ENCODE results near the gene CRX.
"Not testable (repeated sequence)": the region's sequence is repeated elsewhere in the genome, so short reads cannot be mapped to it uniquely, and the experiment has no call there.

Gene CRX

DNA sequence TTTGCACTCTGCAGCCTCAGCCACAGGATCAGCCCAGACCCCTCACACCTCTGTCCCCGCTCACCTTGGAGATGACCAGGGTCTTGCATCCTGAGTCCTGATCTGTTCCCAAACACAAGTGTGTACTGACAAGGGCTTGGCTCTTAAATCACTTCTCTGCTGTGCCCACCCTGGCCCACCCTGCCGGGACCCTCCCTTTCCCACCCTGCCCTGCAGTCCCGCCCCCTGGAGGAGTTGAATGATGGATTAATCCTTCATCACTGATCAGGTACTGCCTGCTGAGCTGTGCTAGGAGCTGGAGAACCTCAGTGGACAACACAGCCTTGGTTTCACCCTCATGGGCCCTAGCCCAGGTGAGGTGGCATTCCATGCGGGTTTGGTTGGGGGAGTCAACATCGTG is 17.3 kb upstream of the CRX start, which contains the start of gene TPRX1:
Gene TPRX1 (minus strand): TSS at position 101 of the 400 bp plus-strand sequence. CDS start 12 bp downstream, at position 89.
- DNase-seq: not testable (repeated sequence)

DNA sequence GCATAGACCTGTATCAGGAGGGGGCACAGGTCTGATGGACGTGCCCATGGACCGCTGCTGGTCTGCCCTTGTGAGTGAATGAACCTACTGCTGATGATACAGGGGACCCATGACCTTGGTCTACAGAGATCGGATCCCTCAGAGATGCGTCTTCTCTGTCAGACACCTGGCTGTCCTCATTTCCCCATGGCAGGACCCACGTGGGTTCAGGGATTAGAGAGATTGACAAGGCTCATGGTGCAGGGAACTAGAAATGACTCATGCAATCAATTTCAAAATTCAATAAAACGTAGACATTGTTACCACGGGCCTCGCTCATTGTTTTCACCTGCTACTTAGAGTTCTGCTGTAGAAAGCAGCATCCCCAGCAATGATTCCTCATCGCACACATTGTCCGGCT is 16.4 kb upstream of the CRX start:
- no peak for DNase-seq

DNA sequence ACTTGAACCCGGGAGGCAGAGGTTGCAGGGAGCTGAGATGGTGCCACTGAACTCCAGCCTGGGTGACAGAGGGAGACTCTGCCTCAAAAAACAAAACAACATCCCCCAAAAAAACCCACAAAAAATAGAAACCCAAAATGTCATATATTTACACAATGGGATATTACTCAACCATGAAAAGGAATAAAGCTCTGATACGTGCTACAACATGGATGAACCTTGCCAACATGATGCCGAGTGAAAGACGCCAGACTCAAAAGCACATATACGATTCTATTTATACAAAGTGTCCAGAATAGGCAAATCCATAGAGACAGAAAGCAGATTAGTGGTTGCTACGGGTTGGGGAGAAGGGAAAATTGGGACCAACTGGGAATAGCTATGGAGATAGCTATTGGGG is 15.3 kb upstream of the CRX start:
- no peak for DNase-seq

DNA sequence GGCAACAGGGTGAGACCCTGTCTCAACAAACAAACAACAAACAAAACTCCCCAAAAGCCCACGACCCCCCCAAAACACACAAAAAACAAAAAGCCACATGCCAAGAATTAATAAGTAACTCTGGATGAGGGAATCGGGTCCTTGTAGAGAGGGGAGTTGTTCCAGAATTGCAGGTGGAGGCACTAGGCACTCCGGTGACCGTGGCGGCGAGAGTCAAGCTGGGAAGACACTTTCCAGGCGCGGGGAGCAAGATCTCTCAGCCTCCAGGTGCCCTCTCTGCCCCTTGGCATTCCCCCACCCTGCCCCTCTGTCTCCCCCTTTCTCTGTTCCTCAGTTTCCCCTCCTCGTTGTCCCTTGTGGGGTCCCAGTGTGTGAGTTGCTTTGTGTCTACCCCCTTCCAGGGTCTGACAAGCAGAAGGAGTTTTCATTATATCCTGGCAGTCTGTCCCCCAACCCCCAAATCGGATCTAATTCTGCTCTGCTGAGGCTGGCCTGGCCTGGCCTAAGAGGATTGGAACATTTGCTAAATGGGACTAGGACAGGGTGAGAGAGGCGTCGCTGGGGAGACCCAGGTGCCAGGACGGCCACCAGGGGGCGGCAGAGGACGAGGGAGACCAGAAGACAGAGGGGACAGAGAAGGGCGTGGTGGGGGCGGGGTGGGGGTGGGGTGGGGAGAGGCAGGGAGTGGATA is 8.3 kb upstream of the CRX start:
- DNase-seq: peak; percentile 75

DNA sequence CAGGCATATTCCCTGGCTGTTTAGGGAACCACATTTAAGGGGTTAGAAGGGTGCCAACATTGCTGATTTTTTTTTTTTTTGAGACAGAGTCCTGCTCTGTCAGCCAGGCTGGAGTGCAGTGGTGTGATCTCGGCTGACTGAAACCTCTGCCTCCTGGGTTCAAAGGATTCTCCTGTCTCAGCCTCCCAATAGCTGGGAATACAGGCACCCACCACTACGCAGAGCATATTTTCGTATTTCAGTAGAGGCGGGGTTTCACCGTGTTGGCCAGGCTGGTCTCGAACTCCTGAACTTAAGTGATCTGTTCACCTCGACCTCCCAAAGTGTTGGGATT is 7.8 kb upstream of the CRX start:
- DNase-seq: no peak

DNA sequence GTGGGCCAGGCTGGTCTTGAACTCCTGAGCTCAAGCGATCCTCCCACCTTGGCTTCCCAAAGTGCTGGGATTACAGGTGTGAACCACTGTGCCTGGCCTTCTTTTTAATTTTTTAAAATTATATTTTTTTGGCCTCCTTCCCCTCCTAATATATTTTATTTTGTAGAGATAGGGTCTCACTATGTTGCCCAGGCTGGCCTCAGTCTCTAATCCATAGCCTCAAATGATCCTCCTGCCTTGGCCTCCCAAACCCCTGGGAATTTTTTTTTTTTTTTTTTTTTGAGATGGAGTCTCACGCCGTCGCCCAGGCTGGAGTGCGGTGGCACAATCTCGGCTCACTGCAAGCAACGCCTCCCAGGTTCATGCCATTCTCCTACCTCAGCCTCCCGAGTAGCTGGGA is 5.5 kb upstream of the CRX start:
- not testable (repeated sequence) for DNase-seq

DNA sequence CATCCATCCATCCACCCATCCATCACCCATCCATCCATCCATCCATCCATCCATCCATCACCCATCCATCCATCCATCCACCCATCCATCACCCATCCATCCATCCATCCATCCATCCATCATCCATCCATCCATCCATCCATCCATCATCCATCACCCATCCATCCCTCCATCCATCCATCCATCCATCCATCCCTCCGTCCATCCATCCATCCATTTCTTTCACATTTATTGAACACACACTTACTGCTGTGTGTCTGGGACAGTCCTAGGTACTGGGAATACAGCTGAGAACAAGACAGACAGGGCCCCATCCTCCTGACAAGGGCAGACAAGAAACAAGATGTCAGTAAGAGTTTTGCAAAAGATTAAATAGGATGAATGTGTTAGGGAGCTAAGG is 3.5 kb upstream of the CRX start:
- not testable (repeated sequence) for DNase-seq

DNA sequence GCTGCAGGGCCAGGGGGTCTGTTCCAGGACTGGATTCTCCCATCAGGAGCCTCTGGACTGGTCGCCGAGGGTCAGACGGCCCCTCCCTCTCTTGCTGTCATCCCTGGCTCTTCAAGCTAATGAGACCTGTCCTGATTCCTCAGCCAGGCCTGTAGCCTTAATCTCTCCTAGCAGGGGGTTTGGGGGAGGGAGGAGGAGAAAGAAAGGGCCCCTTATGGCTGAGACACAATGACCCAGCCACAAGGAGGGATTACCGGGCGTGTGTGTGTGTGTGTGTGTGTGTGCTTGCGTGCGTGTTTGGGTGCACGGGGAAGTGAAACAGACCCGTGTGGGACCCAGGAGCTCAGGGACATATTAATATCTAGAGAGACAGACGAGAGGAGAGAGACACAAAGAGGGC is 1.9 kb upstream of the CRX start:
- DNase-seq: no peak

DNA sequence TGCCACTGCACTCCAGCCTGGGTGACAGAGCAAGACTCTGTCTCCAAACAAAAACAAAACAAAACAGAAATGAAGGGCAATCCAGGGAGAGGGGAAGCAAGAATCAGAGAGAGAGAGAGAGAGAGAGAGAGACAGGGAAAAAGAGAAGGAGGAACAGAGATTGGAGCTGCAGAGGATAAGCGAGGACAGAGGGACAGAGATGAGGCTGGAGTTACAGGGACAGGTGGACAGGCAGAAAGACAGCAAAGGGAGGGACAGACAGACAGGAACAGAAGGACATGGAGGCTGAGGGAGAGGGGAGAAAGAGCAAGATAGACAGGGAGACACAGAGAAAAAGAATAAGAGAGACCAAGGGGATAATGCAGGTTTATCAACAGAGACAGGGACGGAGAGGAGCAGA is 1.3 kb upstream of the CRX start:
- no peak for DNase-seq

DNA sequence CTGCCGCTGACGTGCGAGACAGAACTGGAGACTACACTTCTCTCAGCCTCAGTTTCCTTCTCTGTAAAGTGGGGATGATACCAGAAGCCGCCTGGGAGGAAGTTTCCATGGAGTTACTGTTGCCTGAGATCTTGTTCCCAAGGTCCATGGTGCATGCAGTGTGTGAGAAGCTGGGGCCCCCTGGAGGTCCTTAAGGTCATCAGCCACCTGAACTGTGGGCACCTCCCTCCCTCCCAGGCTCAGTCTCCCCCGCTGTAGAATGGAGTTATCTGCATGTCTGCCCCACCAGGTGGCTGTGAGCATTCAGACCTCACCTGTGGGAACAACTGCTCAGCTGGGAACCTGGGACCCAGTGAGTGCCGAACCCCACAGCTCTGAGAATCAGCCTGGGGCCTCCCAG is 2.7 kb downstream of the CRX start:
- no peak for DNase-seq

DNA sequence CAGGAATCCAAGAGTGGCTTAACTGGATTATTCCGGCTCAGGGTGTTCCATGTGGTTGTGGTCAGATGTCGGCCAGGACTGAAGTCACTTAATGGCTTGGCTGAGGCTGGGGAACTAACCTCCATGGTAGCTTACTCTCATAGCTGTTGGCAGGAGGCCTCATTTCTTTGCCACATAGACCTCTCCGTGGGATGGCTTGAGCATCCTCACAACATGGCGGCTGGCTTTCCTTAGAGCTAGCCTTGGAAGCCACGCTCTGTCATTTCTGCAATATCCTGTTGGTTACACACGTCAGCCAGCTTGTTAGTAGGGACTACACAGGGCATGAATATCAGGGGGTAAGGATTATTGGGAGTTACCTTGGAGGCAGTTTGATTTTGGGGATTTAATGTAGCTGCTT is 5.1 kb downstream of the CRX start:
- no peak for DNase-seq

DNA sequence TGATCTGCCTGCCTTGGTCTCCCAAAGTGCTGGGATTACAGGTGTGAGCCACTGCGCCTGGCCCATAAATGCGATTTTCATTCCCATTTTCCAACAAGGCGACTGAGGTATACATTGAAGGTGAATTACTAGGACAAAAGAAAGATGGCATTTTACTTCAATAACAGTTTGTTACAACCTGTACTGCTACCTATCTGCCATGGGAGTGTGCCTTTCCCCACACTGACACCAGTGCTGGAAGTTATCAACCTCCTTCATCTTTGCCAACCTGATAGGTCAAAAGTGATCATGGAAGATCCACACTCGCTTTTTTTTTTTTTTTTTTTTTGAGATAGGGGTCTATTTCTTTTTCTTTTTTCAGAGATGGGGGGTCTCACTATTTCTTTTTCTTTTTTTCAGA is 11.0 kb downstream of the CRX start:
- DNase-seq: no peak

DNA sequence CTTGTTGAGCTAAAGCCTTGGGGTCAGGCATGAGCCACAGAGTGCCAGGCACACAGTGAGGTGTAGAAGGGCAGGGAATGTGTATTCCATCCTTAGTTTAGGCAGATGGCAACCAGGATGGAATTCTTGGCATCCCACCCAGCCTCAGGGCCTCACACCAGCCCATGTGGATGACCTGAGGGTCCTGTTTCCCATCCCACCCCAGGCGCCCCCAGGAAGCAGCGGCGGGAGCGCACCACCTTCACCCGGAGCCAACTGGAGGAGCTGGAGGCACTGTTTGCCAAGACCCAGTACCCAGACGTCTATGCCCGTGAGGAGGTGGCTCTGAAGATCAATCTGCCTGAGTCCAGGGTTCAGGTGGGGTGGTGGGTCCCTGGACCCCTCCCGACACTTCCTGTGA is 14.3 kb downstream of the CRX start:
- DNase-seq: no peak

DNA sequence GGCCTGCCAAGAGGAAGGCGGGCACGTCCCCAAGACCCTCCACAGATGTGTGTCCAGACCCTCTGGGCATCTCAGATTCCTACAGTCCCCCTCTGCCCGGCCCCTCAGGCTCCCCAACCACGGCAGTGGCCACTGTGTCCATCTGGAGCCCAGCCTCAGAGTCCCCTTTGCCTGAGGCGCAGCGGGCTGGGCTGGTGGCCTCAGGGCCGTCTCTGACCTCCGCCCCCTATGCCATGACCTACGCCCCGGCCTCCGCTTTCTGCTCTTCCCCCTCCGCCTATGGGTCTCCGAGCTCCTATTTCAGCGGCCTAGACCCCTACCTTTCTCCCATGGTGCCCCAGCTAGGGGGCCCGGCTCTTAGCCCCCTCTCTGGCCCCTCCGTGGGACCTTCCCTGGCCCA is 17.7 kb downstream of the CRX start:
- no peak for DNase-seq

DNA sequence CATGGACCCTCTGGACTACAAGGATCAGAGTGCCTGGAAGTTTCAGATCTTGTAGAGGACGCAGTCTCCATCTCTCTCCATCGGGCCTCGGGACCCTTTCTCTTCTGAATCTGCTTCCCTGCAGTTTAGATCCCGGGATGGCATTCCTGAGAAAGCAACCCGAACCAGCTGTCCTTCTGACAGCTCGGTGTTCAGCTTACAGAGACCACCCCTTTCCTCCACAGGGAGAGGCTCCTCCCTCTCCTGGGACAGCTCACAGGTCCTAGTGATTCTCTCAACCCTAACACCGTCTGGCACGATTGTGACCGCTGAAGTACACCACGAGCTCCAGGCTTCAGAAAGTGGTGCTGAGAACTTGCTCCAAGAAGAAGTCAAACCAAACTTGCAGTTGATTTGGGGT is 18.2 kb downstream of the CRX start:
- no peak for DNase-seq

DNA sequence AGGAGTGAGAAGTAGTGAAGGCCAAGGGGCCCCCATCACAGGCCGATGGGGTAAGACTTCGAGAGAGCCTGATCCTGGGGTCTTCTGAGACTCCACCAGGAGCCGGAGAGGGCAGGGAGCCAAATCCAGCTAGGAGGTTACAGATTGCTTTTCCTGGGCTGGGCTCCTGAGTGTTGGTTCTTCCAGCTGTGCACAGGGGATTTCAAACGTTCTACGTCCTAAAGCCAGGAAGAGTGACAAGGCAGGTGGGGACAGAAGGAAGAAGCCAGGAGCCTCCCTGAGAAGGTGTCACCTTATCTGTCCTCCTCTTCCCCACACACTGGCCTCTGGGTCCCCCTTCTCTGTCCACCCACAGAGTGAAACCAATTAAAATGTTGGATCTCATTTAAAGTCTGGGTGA is 21.2 kb downstream of the CRX start:
- no peak for DNase-seq

DNA sequence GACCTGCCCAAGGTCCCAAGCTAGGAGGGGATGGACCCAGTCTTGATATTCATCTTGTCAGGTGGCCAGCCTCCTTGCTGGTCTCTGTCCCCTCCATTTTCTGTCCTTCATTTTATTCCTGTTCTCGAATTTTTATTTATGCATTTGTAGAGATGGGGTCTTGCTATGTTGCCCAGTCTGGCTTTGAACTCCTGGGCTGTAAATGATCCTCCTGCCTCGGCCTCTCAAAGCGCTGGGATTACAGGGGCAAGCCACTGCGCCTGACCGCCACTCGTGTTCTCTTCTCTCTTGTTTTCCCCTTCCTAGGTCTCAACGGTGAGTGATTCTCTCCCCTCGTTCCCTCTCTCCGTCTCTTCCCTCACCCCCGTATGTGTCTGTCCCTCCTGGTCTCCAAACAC is 26.7 kb downstream of the CRX start:
- no peak for DNase-seq

DNA sequence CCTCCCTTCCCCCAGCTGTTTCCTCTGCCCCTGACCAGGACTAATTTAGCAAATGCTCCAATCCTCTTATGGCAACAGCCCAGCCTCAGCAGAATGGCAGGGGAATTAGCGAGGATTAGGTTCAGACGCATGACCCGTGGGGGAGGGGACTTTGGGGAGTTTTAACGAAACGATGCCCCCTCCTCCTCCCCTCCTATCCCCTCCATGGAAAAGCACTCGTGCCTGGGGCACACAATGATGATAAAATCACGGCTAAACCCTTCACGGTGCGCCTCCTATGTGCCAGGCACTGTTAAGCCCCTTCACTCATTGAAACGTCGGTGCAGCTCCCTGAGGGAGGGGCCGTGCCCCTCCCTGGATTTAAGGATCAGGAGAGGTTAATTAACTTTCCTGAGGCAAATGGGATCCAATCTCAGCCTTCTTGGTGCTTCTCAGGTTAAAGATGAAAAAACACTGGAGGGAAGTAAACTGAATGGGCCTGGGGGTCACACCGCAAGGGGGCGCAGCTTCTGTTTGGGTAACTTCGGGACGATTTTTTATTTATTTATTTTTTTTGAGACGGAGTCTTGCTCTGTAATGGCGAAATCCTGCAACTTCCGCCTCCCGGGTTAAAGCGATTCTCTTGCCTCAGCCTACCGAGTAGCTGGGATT is 27.2 kb downstream of the CRX start:
- DNase-seq: peak; percentile 54

DNA sequence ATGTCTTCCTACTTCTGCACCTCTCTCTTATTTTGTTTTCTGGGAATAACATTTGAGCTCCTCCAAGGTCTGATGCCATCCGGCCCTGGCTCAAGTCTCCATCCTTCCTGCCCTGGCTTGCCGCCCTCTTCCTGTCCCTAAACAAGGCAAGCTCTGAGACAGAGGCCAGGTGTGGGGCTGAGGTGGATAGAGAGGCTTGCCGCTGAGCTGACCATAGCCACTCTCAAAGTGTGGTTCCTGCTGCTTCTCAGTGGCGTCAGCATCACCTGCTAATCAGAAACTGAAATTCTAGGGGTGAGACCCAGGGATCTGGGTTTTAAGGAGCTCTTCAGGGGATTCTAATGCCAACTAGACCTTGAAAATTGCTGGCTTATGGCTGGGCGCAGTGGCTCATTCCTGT is 31.3 kb downstream of the CRX start:
- DNase-seq: no peak

DNA sequence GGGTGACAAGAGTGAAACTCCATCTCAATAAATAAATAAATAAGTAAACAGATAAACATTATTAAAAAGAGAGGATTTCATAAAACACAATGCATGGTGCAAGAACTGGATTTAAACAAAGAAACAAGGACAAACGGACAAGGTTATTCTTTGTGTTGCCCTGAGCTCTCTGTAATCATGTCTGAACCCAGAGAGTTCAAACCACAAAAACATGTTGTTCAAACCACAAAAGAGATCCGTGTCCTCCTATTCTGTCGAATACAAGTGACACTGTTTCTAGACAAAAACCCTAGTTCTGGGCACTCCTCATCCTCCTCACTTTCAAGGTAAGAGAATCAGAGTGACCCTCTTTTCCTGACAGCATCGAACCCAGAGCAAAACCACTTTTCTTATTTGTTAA is 32.7 kb downstream of the CRX start:
- no peak for DNase-seq

DNA sequence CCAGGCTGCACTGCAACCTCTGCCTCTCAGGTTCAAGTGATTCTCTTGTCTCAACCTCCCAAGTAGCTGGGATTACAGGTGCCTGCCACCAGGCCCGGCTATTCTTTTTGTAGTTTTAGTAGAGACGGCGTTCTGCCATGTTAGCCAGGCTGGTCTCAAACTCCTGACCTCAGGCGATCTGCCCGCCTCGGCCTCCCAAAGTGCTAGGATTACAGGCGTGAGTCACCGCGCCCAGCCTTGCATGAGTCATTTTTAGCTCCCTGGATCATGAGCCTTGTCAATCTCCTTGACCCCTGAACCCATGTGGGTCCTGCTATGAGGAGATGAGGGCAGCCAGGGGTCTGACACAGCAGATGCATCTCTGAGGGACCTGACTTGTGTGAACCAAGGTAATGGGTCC is 36.5 kb downstream of the CRX start:
- not testable (repeated sequence) for DNase-seq

DNA sequence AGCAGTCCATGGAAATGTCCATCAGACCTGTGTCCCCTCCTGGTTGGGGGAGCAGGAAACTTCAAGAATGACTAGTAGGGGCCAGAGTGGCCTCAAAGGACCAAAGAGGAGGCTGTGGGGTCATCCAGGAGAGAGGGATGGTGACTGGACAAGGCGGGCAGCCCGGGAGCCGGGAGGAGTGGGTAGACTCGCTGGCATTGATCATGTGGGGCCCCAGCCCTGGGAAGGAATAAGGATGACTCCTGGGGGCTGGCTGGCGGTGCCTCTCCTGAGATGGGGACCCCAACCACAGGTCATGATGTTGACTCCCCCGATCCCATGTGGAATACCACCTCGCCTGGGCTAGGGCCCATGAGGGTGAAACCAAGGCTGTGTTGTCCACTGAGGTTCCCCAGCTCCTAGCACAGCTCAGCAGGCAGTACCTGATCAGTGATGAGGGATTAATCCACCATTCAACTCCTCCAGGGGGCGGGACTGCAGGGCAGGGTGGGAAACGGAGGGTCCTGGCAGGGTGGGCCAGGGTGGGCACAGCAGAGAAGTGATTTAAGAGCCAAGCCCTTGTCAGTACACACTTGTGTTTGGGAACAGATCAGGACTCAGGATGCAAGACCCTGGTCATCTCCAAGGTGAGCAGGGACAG is 37.0 kb downstream of the CRX start, which contains the start of gene TPRX2:
Gene TPRX2 (plus strand): TSS at position 590 of the 640 bp plus-strand sequence. CDS start 12 bp downstream, at position 602.
- DNase-seq: not testable (repeated sequence)

DNA sequence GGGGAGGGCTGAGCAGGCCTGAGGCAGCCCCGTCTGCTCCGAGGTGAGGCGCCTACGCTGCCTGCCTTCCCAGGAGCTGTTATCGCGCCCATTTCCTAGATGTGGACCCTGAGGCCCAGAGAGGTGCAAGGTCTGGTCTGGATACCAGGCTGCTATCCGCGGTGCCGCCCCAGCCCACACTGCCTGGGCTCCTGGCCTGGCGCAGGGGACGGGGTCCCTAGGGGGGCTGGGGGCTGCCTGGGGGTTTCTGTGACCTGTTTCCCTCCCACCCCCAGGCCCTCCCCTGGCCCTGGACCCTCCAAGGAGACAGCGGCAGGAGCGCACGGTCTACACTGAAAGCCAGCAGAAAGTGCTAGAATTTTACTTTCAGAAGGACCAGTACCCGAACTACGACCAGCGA is 38.1 kb downstream of the CRX start:
- DNase-seq: not testable (repeated sequence)

DNA sequence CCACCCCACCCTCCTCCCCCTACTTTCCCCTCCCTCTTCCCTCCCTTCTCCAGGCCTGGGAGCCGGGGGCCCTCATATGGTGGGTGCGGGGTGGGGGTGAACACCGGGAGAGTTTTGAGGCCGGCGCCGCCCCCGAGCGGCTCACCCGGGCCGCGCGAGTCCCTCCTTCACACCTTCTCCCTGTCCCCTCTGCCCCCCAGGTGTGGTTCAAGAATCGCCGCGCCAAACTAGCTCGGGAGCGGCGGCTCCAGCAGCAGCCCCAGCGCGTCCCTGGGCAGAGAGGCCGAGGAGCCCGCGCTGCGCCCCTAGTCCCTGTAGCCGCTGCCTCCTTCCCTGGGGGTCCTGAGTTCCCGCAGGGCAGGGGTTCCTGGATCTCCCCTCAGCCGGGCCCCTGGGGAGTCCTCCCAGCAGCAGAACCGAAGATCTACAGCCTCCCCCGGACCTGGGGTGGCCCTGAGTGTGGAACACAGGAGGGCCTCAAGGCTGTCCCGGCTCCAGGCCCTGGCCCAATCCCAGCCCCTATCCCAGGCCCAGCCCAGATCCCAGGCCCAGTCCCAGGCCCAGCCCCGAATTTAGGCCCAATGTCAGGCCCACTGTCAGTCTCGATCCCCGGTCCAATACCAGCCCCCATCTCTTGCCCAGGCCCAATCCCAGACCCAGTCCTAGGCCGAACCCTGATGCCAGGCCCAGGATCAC is 39.0 kb downstream of the CRX start:
- no peak for DNase-seq
